Activated CD8-positive, alpha-beta T cell treated with anti-CD3 and anti-CD28 coated beads, Interleukin-2, amount 10 ng/mL, durations not matched to agents 7 days and 5 days (primary cell): Measurements from ENCODE around the gene TMEM181. TPM values are rescaled to one million over a fixed set of nuclear protein-coding genes. Genes with fewer than 3 reads are reported as not detected.
"Not testable (repeated sequence)": the region's sequence is repeated elsewhere in the genome, so short reads cannot be mapped to it uniquely, and the experiment has no call there.

ENCODE experiments used
- ATAC-seq: fragments of 150-1000 bp; cut with Tn5 transposase; one replicate; pipeline ENCODE4 v1.10.0; 2021; ENCODE audit warnings: moderate library complexity
- CTCF ChIA-PET: fragments of 350-600 bp; sonication (Branson Sonifier 250); formaldehyde crosslinking; loops from one replicate; lab custom pipeline; 2021; ENCODE audit warnings: antibody characterized with exemption; lab: Charles Lee
- POLR2A ChIA-PET: fragments of 350-600 bp; sonication (Branson Sonifier 250); formaldehyde crosslinking; loops from one replicate; lab custom pipeline; 2021; ENCODE audit warnings: antibody characterized with exemption; lab: Charles Lee
- DNase-seq: peaks from one replicate; pipeline ENCODE4 v3.0.0-alpha.2; 2020
- H3K27ac Mint-ChIP-seq: one replicate; pipeline ENCODE4 v1.8.0; 2021; ENCODE audit warnings: mild to moderate bottlenecking, mixed read lengths
- H3K27me3 Mint-ChIP-seq: one replicate; pipeline ENCODE4 v1.8.0; 2021; ENCODE audit warnings: low read depth, mixed read lengths
- H3K36me3 Mint-ChIP-seq: one replicate; pipeline ENCODE4 v1.8.0; 2021; ENCODE audit warnings: low read depth, mixed read lengths
- H3K4me1 Mint-ChIP-seq: one replicate; pipeline ENCODE4 v1.8.0; 2021; ENCODE audit warnings: low read depth, mixed read lengths
- H3K4me3 Mint-ChIP-seq: one replicate; pipeline ENCODE4 v1.8.0; 2021; ENCODE audit warnings: mild to moderate bottlenecking, mixed read lengths
- H3K9me3 Mint-ChIP-seq: one replicate; pipeline ENCODE4 v1.8.0; 2022; ENCODE audit warnings: mixed read lengths; ENCODE audit not compliant: insufficient read depth
- total RNA-seq, 2 experiments: library from RNA; stranded (reverse); gene quantifications; one replicate each; pipeline ENCODE4 v1.2.3, GENCODE V29; 2021

Gene TMEM181
- total RNA-seq, 2 experiments from 2014 or later: 15.0 to 15.2 TPM

GRCh38 chr6:158611541-158612370 is 51.9 kb downstream of the TMEM181 start:
- ChIA-PET POLR2A (no interaction called here), CTCF (interaction anchor here (1.5 kb wide), 2 partner anchors 43 to 391 kb away, joined by 4 read pairs; no protein-coding TSS in a partner anchor)
- Mint-ChIP-seq H3K27me3 (no peaks in the 10 kb centered on the region), H3K9me3 (no peaks in the 10 kb centered on the region), H3K27ac (no peak overlapping the region), H3K4me3 (no peak overlapping the region), H3K4me1 (no peaks in the 10 kb centered on the region), H3K36me3 (peaks cover 71% of the 10 kb centered on the region)
- DNase-seq (no peak), ATAC-seq (no peak)

- H3K9me3 Mint-ChIP-seq, POLR2A ChIA-PET, H3K4me3 Mint-ChIP-seq, H3K4me1 Mint-ChIP-seq, DNase-seq, H3K27me3 Mint-ChIP-seq, ATAC-seq, H3K27ac Mint-ChIP-seq, CTCF ChIA-PET: not testable (repeated sequence)
- H3K36me3 Mint-ChIP-seq: peaks cover 80% of the 10 kb centered on the region
Measured at GRCh38 chr6:158614606-158615005, 54.7 kb downstream of the TMEM181 start.

- H3K4me3 Mint-ChIP-seq, ATAC-seq, H3K27me3 Mint-ChIP-seq, POLR2A ChIA-PET, DNase-seq, H3K9me3 Mint-ChIP-seq, H3K27ac Mint-ChIP-seq, H3K4me1 Mint-ChIP-seq: not testable (repeated sequence)
- peaks cover 66% of the 10 kb centered on the region for H3K36me3 Mint-ChIP-seq
- CTCF ChIA-PET: interaction anchor here (1.4 kb wide), 1 partner anchor 404 kb away, joined by 3 read pairs; no protein-coding TSS in a partner anchor
Measured at GRCh38 chr6:158618289-158618688, 58.4 kb downstream of the TMEM181 start.

GRCh38 chr6:158619922-158620801 is 60.3 kb downstream of the TMEM181 start:
- ATAC-seq (no peak), DNase-seq (no peak)
- H3K36me3 Mint-ChIP-seq: peaks cover 60% of the 10 kb centered on the region
- ChIA-PET CTCF (interaction anchor here (1.4 kb wide), 1 partner anchor 406 kb away, joined by 3 read pairs; no protein-coding TSS in a partner anchor), POLR2A (interaction anchor here (0.8 kb wide), 1 partner anchor 61 kb away, joined by 3 read pairs; the partner anchor contains the start of gene TMEM181)
- H3K4me1 Mint-ChIP-seq: peaks cover 2% of the 10 kb centered on the region
- no peak overlapping the region for H3K4me3 Mint-ChIP-seq
- H3K27ac Mint-ChIP-seq: peak overlapping the region; percentile 33
- H3K9me3 Mint-ChIP-seq: no peaks in the 10 kb centered on the region
- no peaks in the 10 kb centered on the region for H3K27me3 Mint-ChIP-seq

GRCh38 chr6:158620963-158621693 is 61.2 kb downstream of the TMEM181 start:
- no peaks in the 10 kb centered on the region for H3K9me3 Mint-ChIP-seq
- H3K36me3 Mint-ChIP-seq: peaks cover 57% of the 10 kb centered on the region
- CTCF ChIA-PET: interaction anchor here (1.4 kb wide), 1 partner anchor 407 kb away, joined by 3 read pairs; no protein-coding TSS in a partner anchor
- POLR2A ChIA-PET: interaction anchor here (0.8 kb wide), 1 partner anchor 62 kb away, joined by 3 read pairs; the partner anchor contains the start of gene TMEM181
- H3K27me3 Mint-ChIP-seq: no peaks in the 10 kb centered on the region
- no peak overlapping the region for H3K27ac Mint-ChIP-seq
- H3K4me3 Mint-ChIP-seq: no peak overlapping the region
- ATAC-seq (no peak), DNase-seq (peak; percentile 2)
- peaks cover 2% of the 10 kb centered on the region for H3K4me1 Mint-ChIP-seq

GRCh38 chr6:158621694-158622544 is 62.0 kb downstream of the TMEM181 start:
- Mint-ChIP-seq H3K4me1 (peaks cover 2% of the 10 kb centered on the region), H3K36me3 (peaks cover 57% of the 10 kb centered on the region), H3K27me3 (no peaks in the 10 kb centered on the region), H3K27ac (no peak overlapping the region), H3K4me3 (no peak overlapping the region), H3K9me3 (no peaks in the 10 kb centered on the region)
- DNase-seq (no peak), ATAC-seq (no peak)
- ChIA-PET POLR2A (no interaction called here), CTCF (interaction anchor here (0.6 to 1.4 kb wide), 2 partner anchors 38 to 408 kb away, joined by 3 read pairs; no protein-coding TSS in a partner anchor)

- POLR2A ChIA-PET: no interaction called here
- no peaks in the 10 kb centered on the region for H3K27me3 Mint-ChIP-seq
- H3K4me3 Mint-ChIP-seq: no peak overlapping the region
- no peaks in the 10 kb centered on the region for H3K9me3 Mint-ChIP-seq
- peaks cover 6% of the 10 kb centered on the region for H3K4me1 Mint-ChIP-seq
- DNase-seq (no peak), ATAC-seq (no peak)
- peaks cover 56% of the 10 kb centered on the region for H3K36me3 Mint-ChIP-seq
- CTCF ChIA-PET: no interaction called here
- H3K27ac Mint-ChIP-seq: no peak overlapping the region
Measured at GRCh38 chr6:158622545-158623190, 62.8 kb downstream of the TMEM181 start.

GRCh38 chr6:158624684-158625682 is 65.1 kb downstream of the TMEM181 start:
- no peaks in the 10 kb centered on the region for H3K9me3 Mint-ChIP-seq
- H3K4me3 Mint-ChIP-seq: no peak overlapping the region
- no peak for DNase-seq
- POLR2A ChIA-PET: no interaction called here
- peak overlapping the region; percentile 30 for H3K27ac Mint-ChIP-seq
- peaks cover 16% of the 10 kb centered on the region for H3K4me1 Mint-ChIP-seq
- H3K36me3 Mint-ChIP-seq: peaks cover 54% of the 10 kb centered on the region
- CTCF ChIA-PET: interaction anchor here (0.8 kb wide), 1 partner anchor 411 kb away, joined by 3 read pairs; no protein-coding TSS in a partner anchor
- H3K27me3 Mint-ChIP-seq: no peaks in the 10 kb centered on the region
- ATAC-seq: no peak

- POLR2A ChIA-PET: no interaction called here
- DNase-seq (no peak), ATAC-seq (no peak)
- no peak overlapping the region for H3K4me3 Mint-ChIP-seq
- H3K27ac Mint-ChIP-seq: peak overlapping the region; percentile 12
- H3K9me3 Mint-ChIP-seq: no peaks in the 10 kb centered on the region
- peaks cover 21% of the 10 kb centered on the region for H3K4me1 Mint-ChIP-seq
- peaks cover 52% of the 10 kb centered on the region for H3K36me3 Mint-ChIP-seq
- no peaks in the 10 kb centered on the region for H3K27me3 Mint-ChIP-seq
- CTCF ChIA-PET: no interaction called here
Measured at GRCh38 chr6:158625881-158626305, 66.0 kb downstream of the TMEM181 start.
